Liver (tissue), 9 donors: ENCODE results near the gene NOS1. TPM values are rescaled to one million over a fixed set of nuclear protein-coding genes. Genes with fewer than 3 reads are reported as not detected.

Experiments
- DNase-seq: peaks from one replicate; pipeline ENCODE4 v3.0.0-alpha.2; 2017; ENCODE audit warnings: low spot score
- H3K27ac ChIP-seq, 2 donors: one replicate each; pipeline ENCODE4 v1.7.0; 2013; ENCODE audit warnings: inconsistent platforms in 2 of 2, low read length in 2 of 2, control low read depth in 1 of 2, low read depth in 1 of 2, mild to moderate bottlenecking in 1 of 2
- H3K27me3 ChIP-seq, 4 donors: one replicate each; pipeline versions ENCODE4 v1.6.1 to v1.7.0; 2013; ENCODE audit warnings: low read length in 3 of 4, inconsistent platforms in 1 of 4, mild to moderate bottlenecking in 1 of 4, moderate library complexity in 1 of 4; ENCODE audit not compliant: control insufficient read depth in 4 of 4, insufficient read depth in 4 of 4
- H3K36me3 ChIP-seq, 4 donors: one replicate each; pipeline versions ENCODE4 v1.6.1 to v1.7.0; 2013; ENCODE audit warnings: low read length in 3 of 4, mild to moderate bottlenecking in 3 of 4, low read depth in 1 of 4, moderate library complexity in 1 of 4; ENCODE audit not compliant: control insufficient read depth in 4 of 4, insufficient read depth in 3 of 4
- H3K4me1 ChIP-seq, 4 donors: one replicate each; pipeline versions ENCODE4 v1.6.1 to v1.7.0; 2013; ENCODE audit warnings: low read length in 3 of 4, mild to moderate bottlenecking in 3 of 4, moderate library complexity in 1 of 4; ENCODE audit not compliant: control insufficient read depth in 4 of 4, insufficient read depth in 4 of 4
- H3K4me3 ChIP-seq, 3 donors: one replicate each; pipeline versions ENCODE4 v1.6.1 to v1.7.0; 2013; ENCODE audit warnings: low read length in 3 of 3, control low read depth in 1 of 3, low read depth in 1 of 3, mild to moderate bottlenecking in 1 of 3
- H3K9ac ChIP-seq, 2 donors: one replicate each; pipeline ENCODE4 v1.7.0; 2013; ENCODE audit warnings: low read length in 2 of 2, mild to moderate bottlenecking in 2 of 2, moderate library complexity in 2 of 2, control low read depth in 1 of 2, low read depth in 1 of 2
- H3K9me3 ChIP-seq, 4 donors: one replicate each; pipeline versions ENCODE4 v1.6.1 to v1.7.0; 2013; ENCODE audit warnings: low read length in 3 of 4; ENCODE audit not compliant: control insufficient read depth in 4 of 4
- EGR1 ChIP-seq, 2 donors: IDR thresholded peaks; 2 replicates each; pipeline ENCODE4 v1.6.1; 2016 to 2018; ENCODE audit warnings: antibody characterized with exemption in 2 of 2, low read depth in 2 of 2
- FOXA1 ChIP-seq: IDR thresholded peaks from 2 replicates; pipeline ENCODE4 v1.6.1; 2016; ENCODE audit warnings: antibody characterized with exemption
- FOXA2 ChIP-seq: IDR thresholded peaks from 2 replicates; pipeline ENCODE4 v1.6.1; 2016; ENCODE audit warnings: antibody characterized with exemption
- GABPA ChIP-seq, 2 donors: IDR thresholded peaks in 1 of 2; conservative IDR thresholded peaks in 1 of 2; 2 replicates each; pipeline ENCODE4 v1.6.1; 2016; ENCODE audit warnings: antibody characterized with exemption in 2 of 2, mild to moderate bottlenecking in 1 of 2, moderate library complexity in 1 of 2
- HNF4A ChIP-seq, 2 donors: conservative IDR thresholded peaks; 2 replicates each; pipeline ENCODE4 v1.6.1; 2016; ENCODE audit warnings: antibody characterized with exemption in 2 of 2, mild to moderate bottlenecking in 2 of 2
- HNF4G ChIP-seq: IDR thresholded peaks from 2 replicates; pipeline ENCODE4 v1.6.1; 2016; ENCODE audit warnings: antibody characterized with exemption
- JUND ChIP-seq, 2 donors: IDR thresholded peaks; 2 replicates each; pipeline ENCODE4 v1.6.1; 2016; ENCODE audit warnings: antibody characterized with exemption in 2 of 2
- NR2F2 ChIP-seq: IDR thresholded peaks from 2 replicates; pipeline ENCODE4 v1.6.1; 2016; ENCODE audit warnings: antibody characterized with exemption
- RAD21 ChIP-seq, 2 donors: IDR thresholded peaks; 2 replicates each; pipeline ENCODE4 v1.6.1; 2016; ENCODE audit warnings: antibody characterized with exemption in 2 of 2, mild to moderate bottlenecking in 2 of 2
- RXRA ChIP-seq, 2 donors: IDR thresholded peaks; 2 replicates each; pipeline ENCODE4 v1.6.1; 2017 to 2018; ENCODE audit warnings: antibody characterized with exemption in 2 of 2, mild to moderate bottlenecking in 1 of 2
- SP1 ChIP-seq: IDR thresholded peaks from 2 replicates; pipeline ENCODE4 v1.6.1; 2018; ENCODE audit warnings: antibody characterized with exemption, mild to moderate bottlenecking
- TAF1 ChIP-seq: conservative IDR thresholded peaks from 2 replicates; pipeline ENCODE4 v1.6.1; 2016; ENCODE audit warnings: antibody characterized with exemption, mild to moderate bottlenecking
- YY1 ChIP-seq: IDR thresholded peaks from 2 replicates; pipeline ENCODE4 v1.6.1; 2016; ENCODE audit warnings: antibody characterized with exemption, mild to moderate bottlenecking
- whole genome bisulfite sequencing: extraction: QIAGEN DNeasy Blood & Tissue Kit; methylation state at CpG from one replicate; pipeline ENCODE4 v1.1.7; 2013; 5-methylcytosine and 5-hydroxymethylcytosine counted together
- polyA plus RNA-seq, 2 donors: library from polyadenylated mRNA; stranded (reverse) in 1 of 2; unstranded in 1 of 2; fragments of 200-250 nt in 1 of 2; fragments of >200 nt in 1 of 2; fragmentation: Nextera tagmentation in 1 of 2; extraction: Ambion mirVana in 1 of 2; gene quantifications; one replicate each; pipeline versions ENCODE4 v1.2.1 to v1.2.3, GENCODE V29; 2013 to 2015
- total RNA-seq, 2 donors: library from RNA; depleted of rRNA; stranded (reverse); fragments of >200 nt; gene quantifications; one replicate each; pipeline ENCODE4 v1.2.3, GENCODE V29; 2014
- TF ChIP-seq, protein P1 (sequence below): IDR thresholded peaks from 2 replicates; pipeline ENCODE4 v1.6.1; 2016; ENCODE audit warnings: antibody characterized with exemption, mild to moderate bottlenecking
- TF ChIP-seq, protein P2 (sequence below): IDR thresholded peaks from 2 replicates; pipeline ENCODE4 v1.6.1; 2016; ENCODE audit warnings: antibody characterized with exemption
- TF ChIP-seq, protein P3 (sequence below): fragments of 150-350 bp; IDR thresholded peaks from 2 replicates; pipeline ENCODE4 v1.5.1; 2017; ENCODE audit warnings: improper control_type of control experiment, low read depth, low read length; ENCODE audit not compliant: missing input control
- TF ChIP-seq, protein P4 (sequence below): IDR thresholded peaks from 2 replicates; pipeline ENCODE4 v1.6.1; 2016; ENCODE audit warnings: antibody characterized with exemption
- TF ChIP-seq, protein P5 (sequence below): IDR thresholded peaks from 2 replicates; pipeline ENCODE4 v1.6.1; 2016; ENCODE audit warnings: antibody characterized with exemption
- donor health status: healthy.
- donor health status: healthy.
- donor health status: healthy.
- donor health status: healthy.
- donor health status: healthy.

The NOS1 gene
- total and polyA plus RNA-seq, 4 donors, result under 0.01 to 0.08 (median 0.01) TPM; not detected in 1

DNA sequence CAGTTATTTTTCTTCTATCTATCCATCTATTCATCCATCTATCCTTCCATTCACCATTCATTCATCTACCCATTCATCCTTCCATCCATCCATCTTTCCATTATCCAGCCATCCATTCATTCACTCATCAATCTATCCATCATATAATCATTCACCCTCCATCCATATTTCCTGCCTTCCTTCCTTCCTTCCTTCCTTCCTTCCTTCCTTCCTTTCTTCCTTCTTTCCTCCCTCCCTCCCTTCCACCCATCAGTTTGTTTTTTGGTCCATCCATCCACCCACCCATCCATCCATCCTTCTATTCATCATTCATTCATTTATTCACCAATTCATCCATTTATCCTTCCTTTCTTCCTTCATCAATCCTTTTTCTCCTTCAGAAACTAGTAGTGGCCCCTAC lies 34.3 kb upstream of the NOS1 start (continued):
- no peak for TF ChIP-seq TAF1
- no peak for TF ChIP-seq SP1

DNA sequence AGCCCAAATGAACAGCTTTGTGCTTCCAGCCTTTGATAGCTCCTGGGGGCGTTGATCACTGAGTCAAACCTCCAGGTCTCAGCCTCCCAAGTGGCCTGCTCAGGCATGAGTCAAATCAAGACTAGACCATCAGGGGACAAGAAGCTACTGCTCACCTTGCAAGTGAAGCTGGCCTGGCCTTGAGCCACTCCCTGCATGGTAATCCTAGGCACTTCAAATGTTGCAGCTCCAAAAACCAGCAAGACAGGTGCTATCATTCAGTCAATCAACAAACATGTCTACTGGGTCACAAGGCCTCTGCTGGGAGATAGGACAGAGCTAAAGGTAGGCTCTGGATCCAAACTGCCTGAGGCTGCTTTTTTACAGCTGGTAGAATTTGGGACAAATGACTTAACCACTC lies 33.1 kb upstream of the NOS1 start:
- TF ChIP-seq HNF4A (conservative IDR thresholded peaks at IDR 0.05) (no peak), SP1 (no peak), EGR1 (IDR thresholded peaks at IDR 0.05; ENCODE audit: low read depth in 2 of 2) (no peak), NR2F2 (no peak), TAF1 (no peak), FOXA2 (no peak), HNF4G (no peak), YY1 (no peak), JUND (IDR thresholded peaks at IDR 0.05) (no peak), FOXA1 (no peak), GABPA (IDR thresholded peaks at IDR 0.05 in 1 of 2, conservative IDR thresholded peaks at IDR 0.05 in 1 of 2) (no peak), RXRA (IDR thresholded peaks at IDR 0.05) (no peak), RAD21 (IDR thresholded peaks at IDR 0.05) (no peak)
- TF ChIP-seq, protein P1, sequence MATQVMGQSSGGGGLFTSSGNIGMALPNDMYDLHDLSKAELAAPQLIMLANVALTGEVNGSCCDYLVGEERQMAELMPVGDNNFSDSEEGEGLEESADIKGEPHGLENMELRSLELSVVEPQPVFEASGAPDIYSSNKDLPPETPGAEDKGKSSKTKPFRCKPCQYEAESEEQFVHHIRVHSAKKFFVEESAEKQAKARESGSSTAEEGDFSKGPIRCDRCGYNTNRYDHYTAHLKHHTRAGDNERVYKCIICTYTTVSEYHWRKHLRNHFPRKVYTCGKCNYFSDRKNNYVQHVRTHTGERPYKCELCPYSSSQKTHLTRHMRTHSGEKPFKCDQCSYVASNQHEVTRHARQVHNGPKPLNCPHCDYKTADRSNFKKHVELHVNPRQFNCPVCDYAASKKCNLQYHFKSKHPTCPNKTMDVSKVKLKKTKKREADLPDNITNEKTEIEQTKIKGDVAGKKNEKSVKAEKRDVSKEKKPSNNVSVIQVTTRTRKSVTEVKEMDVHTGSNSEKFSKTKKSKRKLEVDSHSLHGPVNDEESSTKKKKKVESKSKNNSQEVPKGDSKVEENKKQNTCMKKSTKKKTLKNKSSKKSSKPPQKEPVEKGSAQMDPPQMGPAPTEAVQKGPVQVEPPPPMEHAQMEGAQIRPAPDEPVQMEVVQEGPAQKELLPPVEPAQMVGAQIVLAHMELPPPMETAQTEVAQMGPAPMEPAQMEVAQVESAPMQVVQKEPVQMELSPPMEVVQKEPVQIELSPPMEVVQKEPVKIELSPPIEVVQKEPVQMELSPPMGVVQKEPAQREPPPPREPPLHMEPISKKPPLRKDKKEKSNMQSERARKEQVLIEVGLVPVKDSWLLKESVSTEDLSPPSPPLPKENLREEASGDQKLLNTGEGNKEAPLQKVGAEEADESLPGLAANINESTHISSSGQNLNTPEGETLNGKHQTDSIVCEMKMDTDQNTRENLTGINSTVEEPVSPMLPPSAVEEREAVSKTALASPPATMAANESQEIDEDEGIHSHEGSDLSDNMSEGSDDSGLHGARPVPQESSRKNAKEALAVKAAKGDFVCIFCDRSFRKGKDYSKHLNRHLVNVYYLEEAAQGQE, result no peak
- TF ChIP-seq, protein P2, sequence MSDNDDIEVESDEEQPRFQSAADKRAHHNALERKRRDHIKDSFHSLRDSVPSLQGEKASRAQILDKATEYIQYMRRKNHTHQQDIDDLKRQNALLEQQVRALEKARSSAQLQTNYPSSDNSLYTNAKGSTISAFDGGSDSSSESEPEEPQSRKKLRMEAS, result no peak
- TF ChIP-seq, protein P3, sequence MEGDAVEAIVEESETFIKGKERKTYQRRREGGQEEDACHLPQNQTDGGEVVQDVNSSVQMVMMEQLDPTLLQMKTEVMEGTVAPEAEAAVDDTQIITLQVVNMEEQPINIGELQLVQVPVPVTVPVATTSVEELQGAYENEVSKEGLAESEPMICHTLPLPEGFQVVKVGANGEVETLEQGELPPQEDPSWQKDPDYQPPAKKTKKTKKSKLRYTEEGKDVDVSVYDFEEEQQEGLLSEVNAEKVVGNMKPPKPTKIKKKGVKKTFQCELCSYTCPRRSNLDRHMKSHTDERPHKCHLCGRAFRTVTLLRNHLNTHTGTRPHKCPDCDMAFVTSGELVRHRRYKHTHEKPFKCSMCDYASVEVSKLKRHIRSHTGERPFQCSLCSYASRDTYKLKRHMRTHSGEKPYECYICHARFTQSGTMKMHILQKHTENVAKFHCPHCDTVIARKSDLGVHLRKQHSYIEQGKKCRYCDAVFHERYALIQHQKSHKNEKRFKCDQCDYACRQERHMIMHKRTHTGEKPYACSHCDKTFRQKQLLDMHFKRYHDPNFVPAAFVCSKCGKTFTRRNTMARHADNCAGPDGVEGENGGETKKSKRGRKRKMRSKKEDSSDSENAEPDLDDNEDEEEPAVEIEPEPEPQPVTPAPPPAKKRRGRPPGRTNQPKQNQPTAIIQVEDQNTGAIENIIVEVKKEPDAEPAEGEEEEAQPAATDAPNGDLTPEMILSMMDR, result no peak
- TF ChIP-seq, protein P4, sequence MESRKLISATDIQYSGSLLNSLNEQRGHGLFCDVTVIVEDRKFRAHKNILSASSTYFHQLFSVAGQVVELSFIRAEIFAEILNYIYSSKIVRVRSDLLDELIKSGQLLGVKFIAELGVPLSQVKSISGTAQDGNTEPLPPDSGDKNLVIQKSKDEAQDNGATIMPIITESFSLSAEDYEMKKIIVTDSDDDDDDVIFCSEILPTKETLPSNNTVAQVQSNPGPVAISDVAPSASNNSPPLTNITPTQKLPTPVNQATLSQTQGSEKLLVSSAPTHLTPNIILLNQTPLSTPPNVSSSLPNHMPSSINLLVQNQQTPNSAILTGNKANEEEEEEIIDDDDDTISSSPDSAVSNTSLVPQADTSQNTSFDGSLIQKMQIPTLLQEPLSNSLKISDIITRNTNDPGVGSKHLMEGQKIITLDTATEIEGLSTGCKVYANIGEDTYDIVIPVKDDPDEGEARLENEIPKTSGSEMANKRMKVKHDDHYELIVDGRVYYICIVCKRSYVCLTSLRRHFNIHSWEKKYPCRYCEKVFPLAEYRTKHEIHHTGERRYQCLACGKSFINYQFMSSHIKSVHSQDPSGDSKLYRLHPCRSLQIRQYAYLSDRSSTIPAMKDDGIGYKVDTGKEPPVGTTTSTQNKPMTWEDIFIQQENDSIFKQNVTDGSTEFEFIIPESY, result no peak
- TF ChIP-seq, protein P5, sequence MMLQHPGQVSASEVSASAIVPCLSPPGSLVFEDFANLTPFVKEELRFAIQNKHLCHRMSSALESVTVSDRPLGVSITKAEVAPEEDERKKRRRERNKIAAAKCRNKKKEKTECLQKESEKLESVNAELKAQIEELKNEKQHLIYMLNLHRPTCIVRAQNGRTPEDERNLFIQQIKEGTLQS, result no peak
- no peak for DNase-seq
- Histone ChIP-seq H3K4me1 (peaks cover 0 to 10% (median 8%) of the 10 kb centered on the region in 4 donors), H3K9ac (no peak overlapping the region), H3K9me3 (peaks cover 0 to 6% (median 0%) of the 10 kb centered on the region in 4 donors), H3K4me3 (no peak overlapping the region), H3K27ac (no peak overlapping the region), H3K36me3 (no peaks in the 10 kb centered on the region), H3K27me3 (no peaks in the 10 kb centered on the region)
- WGBS, result 87% methylated on average over 1 of the region's 1 CpG
